ENCODE results near the gene ACAD9.

The ACAD9 gene

GRCh38 chr3:128933213-128933921, 53.9 kb downstream of the ACAD9 start:
- DNase-seq (ENCODE audit: extremely low spot score) = no peak
- ChIA-PET POLR2A (interaction anchor here (1.5 kb wide), 1 partner anchor 54 kb away, joined by 3 read pairs; the partner anchor contains the start of gene ACAD9), CTCF (no interaction called here)
- no peak for TF ChIP-seq LEF1 (IDR thresholded peaks at IDR 0.05; ENCODE audit: borderline replicate concordance)

- TF ChIP-seq ZNF384 (IDR thresholded peaks at IDR 0.05) (no peak), CTBP1 (IDR thresholded peaks at IDR 0.05; ENCODE audit: borderline replicate concordance) (no peak), SP1 (IDR thresholded peaks at IDR 0.05) (no peak), BHLHE40 (IDR thresholded peaks at IDR 0.05; ENCODE audit: borderline replicate concordance) (no peak), HDGF (IDR thresholded peaks at IDR 0.05; ENCODE audit: borderline replicate concordance) (no peak), TARDBP (IDR thresholded peaks at IDR 0.05) (no peak), L3MBTL2 (conservative IDR thresholded peaks at IDR 0.05) (no peak), NFRKB (IDR thresholded peaks at IDR 0.05) (no peak), ARNT (IDR thresholded peaks at IDR 0.05) (no peak), FOXK2 (IDR thresholded peaks at IDR 0.05) (no peak), SUZ12 (IDR thresholded peaks at IDR 0.05) (no peak), FOXA1 (IDR thresholded peaks at IDR 0.05) (no peak), LEF1 (IDR thresholded peaks at IDR 0.05; ENCODE audit: borderline replicate concordance) (no peak), PKNOX1 (IDR thresholded peaks at IDR 0.05) (no peak)
- POLR2A ChIA-PET = interaction anchor here (1.5 kb wide), 1 partner anchor 55 kb away, joined by 3 read pairs; the partner anchor contains the start of gene ACAD9
- DNase-seq (ENCODE audit: extremely low spot score) = no peak
- CTCF ChIA-PET = no interaction called here
Measured at GRCh38 chr3:128933922-128934253, 54.5 kb downstream of the ACAD9 start.

- CTCF ChIA-PET = interaction anchor here (0.6 kb wide), 1 partner anchor 35 kb away, joined by 12 read pairs; no protein-coding TSS in a partner anchor
- DNase-seq (ENCODE audit: extremely low spot score) = no peak
- POLR2A ChIA-PET = no interaction called here
- no peak for TF ChIP-seq FOXM1 (IDR thresholded peaks at IDR 0.05; ENCODE audit: borderline replicate concordance)
- TF ChIP-seq HDGF (IDR thresholded peaks at IDR 0.05; ENCODE audit: borderline replicate concordance) = no peak
- no peak for TF ChIP-seq BHLHE40 (IDR thresholded peaks at IDR 0.05; ENCODE audit: borderline replicate concordance)
- TF ChIP-seq L3MBTL2 (conservative IDR thresholded peaks at IDR 0.05) = no peak
- TF ChIP-seq FOXA1 (IDR thresholded peaks at IDR 0.05) = no peak
- TF ChIP-seq ZNF384 (IDR thresholded peaks at IDR 0.05) = no peak
- TF ChIP-seq SUZ12 (IDR thresholded peaks at IDR 0.05) = no peak
- no peak for TF ChIP-seq FOXK2 (IDR thresholded peaks at IDR 0.05)
- no peak for TF ChIP-seq SP1 (IDR thresholded peaks at IDR 0.05)
- TF ChIP-seq PKNOX1 (IDR thresholded peaks at IDR 0.05) = no peak
- no peak for TF ChIP-seq TARDBP (IDR thresholded peaks at IDR 0.05)
- TF ChIP-seq NFRKB (IDR thresholded peaks at IDR 0.05) = no peak
- TF ChIP-seq ELF4 (IDR thresholded peaks at IDR 0.05) = no peak
- TF ChIP-seq ARNT (IDR thresholded peaks at IDR 0.05) = no peak
- TF ChIP-seq CTBP1 (IDR thresholded peaks at IDR 0.05; ENCODE audit: borderline replicate concordance) = no peak
- TF ChIP-seq LEF1 (IDR thresholded peaks at IDR 0.05; ENCODE audit: borderline replicate concordance) = no peak
Measured at GRCh38 chr3:128935922-128936321, 56.5 kb downstream of the ACAD9 start.

- DNase-seq (ENCODE audit: extremely low spot score) = no peak
- CTCF ChIA-PET = interaction anchor here (0.6 to 1.2 kb wide), 2 partner anchors 10 to 34 kb away, joined by 4 to 12 read pairs; no protein-coding TSS in a partner anchor
- TF ChIP-seq TARDBP (IDR thresholded peaks at IDR 0.05) = no peak
- TF ChIP-seq FOXA1 (IDR thresholded peaks at IDR 0.05) = no peak
- no peak for TF ChIP-seq LEF1 (IDR thresholded peaks at IDR 0.05; ENCODE audit: borderline replicate concordance)
- no peak for TF ChIP-seq L3MBTL2 (conservative IDR thresholded peaks at IDR 0.05)
- no peak for TF ChIP-seq SUZ12 (IDR thresholded peaks at IDR 0.05)
- TF ChIP-seq CTBP1 (IDR thresholded peaks at IDR 0.05; ENCODE audit: borderline replicate concordance) = no peak
- TF ChIP-seq PKNOX1 (IDR thresholded peaks at IDR 0.05) = no peak
- TF ChIP-seq HDGF (IDR thresholded peaks at IDR 0.05; ENCODE audit: borderline replicate concordance) = no peak
- TF ChIP-seq NFRKB (IDR thresholded peaks at IDR 0.05) = no peak
- no peak for TF ChIP-seq ZNF384 (IDR thresholded peaks at IDR 0.05)
- TF ChIP-seq FOXM1 (IDR thresholded peaks at IDR 0.05; ENCODE audit: borderline replicate concordance) = no peak
- TF ChIP-seq SP1 (IDR thresholded peaks at IDR 0.05) = no peak
- TF ChIP-seq ARNT (IDR thresholded peaks at IDR 0.05) = no peak
- TF ChIP-seq FOXK2 (IDR thresholded peaks at IDR 0.05) = no peak
- TF ChIP-seq ELF4 (IDR thresholded peaks at IDR 0.05) = no peak
- no peak for TF ChIP-seq BHLHE40 (IDR thresholded peaks at IDR 0.05; ENCODE audit: borderline replicate concordance)
- POLR2A ChIA-PET = no interaction called here
Measured at GRCh38 chr3:128936341-128936740, 56.9 kb downstream of the ACAD9 start.

GRCh38 chr3:128940252-128940651, 60.8 kb downstream of the ACAD9 start:
- TF ChIP-seq ELF4 (IDR thresholded peaks at IDR 0.05) (no peak), LEF1 (IDR thresholded peaks at IDR 0.05; ENCODE audit: borderline replicate concordance) (no peak), L3MBTL2 (conservative IDR thresholded peaks at IDR 0.05) (no peak), FOXK2 (IDR thresholded peaks at IDR 0.05) (no peak), CTBP1 (IDR thresholded peaks at IDR 0.05; ENCODE audit: borderline replicate concordance) (no peak), ZNF384 (IDR thresholded peaks at IDR 0.05) (no peak), FOXA1 (IDR thresholded peaks at IDR 0.05) (no peak)
- DNase-seq (ENCODE audit: extremely low spot score) = no peak
- ChIA-PET POLR2A (no interaction called here), CTCF (no interaction called here)
